GM18517 (cell line): ENCODE measurements around the gene NCR1.
"Not testable (repeated sequence)": the region's sequence is repeated elsewhere in the genome, so short reads cannot be mapped to it uniquely, and the experiment has no call there.

ENCODE experiments used
- ATAC-seq: cut with Tn5 transposase; IDR thresholded peaks from one replicate; pipeline ENCODE4 v1.9.1; 2021; ENCODE audit warnings: mild to moderate bottlenecking, moderate library complexity; ENCODE audit not compliant: unreplicated experiment

NCR1 gene

GRCh38 chr19:54905803-54906511 lies at the start of gene NCR1:
NCR1 (plus strand) TSS chr19:54906148; CDS start chr19:54906188, 40 bp downstream.
- ATAC-seq: no peak

- ATAC-seq: not testable (repeated sequence)
Observed at GRCh38 chr19:54858476-54858875, 47.5 kb upstream of the NCR1 start.

- ATAC-seq: not testable (repeated sequence)
Observed at GRCh38 chr19:54859421-54859820, 46.5 kb upstream of the NCR1 start.

- ATAC-seq: not testable (repeated sequence)
Observed at GRCh38 chr19:54863459-54863858, 42.5 kb upstream of the NCR1 start.

GRCh38 chr19:54871696-54872095 lies 34.3 kb upstream of the NCR1 start:
- ATAC-seq: no peak

GRCh38 chr19:54873990-54874389 lies 32.0 kb upstream of the NCR1 start, which contains the start of gene FCAR:
FCAR (plus strand) TSS chr19:54874235; CDS start chr19:54874290, 55 bp downstream.
- ATAC-seq: no peak

GRCh38 chr19:54875506-54875905 lies 30.4 kb upstream of the NCR1 start:
- ATAC-seq: no peak

GRCh38 chr19:54877471-54877870 lies 28.5 kb upstream of the NCR1 start:
- ATAC-seq: no peak

- ATAC-seq: no peak
Observed at GRCh38 chr19:54881884-54882283, 24.1 kb upstream of the NCR1 start.

- no peak for ATAC-seq
Observed at GRCh38 chr19:54882758-54883157, 23.2 kb upstream of the NCR1 start.

GRCh38 chr19:54883228-54883627 lies 22.7 kb upstream of the NCR1 start:
- no peak for ATAC-seq

- no peak for ATAC-seq
Observed at GRCh38 chr19:54888239-54888638, 17.7 kb upstream of the NCR1 start.

- no peak for ATAC-seq
Observed at GRCh38 chr19:54889566-54889965, 16.4 kb upstream of the NCR1 start.

- no peak for ATAC-seq
Observed at GRCh38 chr19:54893406-54893805, 12.5 kb upstream of the NCR1 start.

GRCh38 chr19:54894106-54894505 lies 11.8 kb upstream of the NCR1 start:
- not testable (repeated sequence) for ATAC-seq

GRCh38 chr19:54896036-54896435 lies 9.9 kb upstream of the NCR1 start:
- no peak for ATAC-seq

- ATAC-seq: not testable (repeated sequence)
Observed at GRCh38 chr19:54898685-54899084, 7.3 kb upstream of the NCR1 start.

GRCh38 chr19:54899646-54900045 lies 6.3 kb upstream of the NCR1 start:
- ATAC-seq: not testable (repeated sequence)

GRCh38 chr19:54901153-54901552 lies 4.8 kb upstream of the NCR1 start:
- not testable (repeated sequence) for ATAC-seq

GRCh38 chr19:54902061-54902460 lies 3.9 kb upstream of the NCR1 start:
- no peak for ATAC-seq

GRCh38 chr19:54903303-54903702 lies 2.6 kb upstream of the NCR1 start:
- no peak for ATAC-seq

- ATAC-seq: not testable (repeated sequence)
Observed at GRCh38 chr19:54904261-54904660, 1.7 kb upstream of the NCR1 start.

- ATAC-seq: no peak
Observed at GRCh38 chr19:54905421-54905802, 536 bp upstream of the NCR1 start.
